Choroid plexus epithelial cell (primary cell): ENCODE results near the gene MYO5A.

Source experiments
- DNase-seq: peaks from one replicate; pipeline ENCODE4 v3.0.0-alpha.2; 2010; ENCODE audit warnings: low read depth
- H3K4me3 ChIP-seq: 2 replicates; pipeline ENCODE4 v1.5.1; 2011; ENCODE audit warnings: low read depth, mild to moderate bottlenecking, control low read depth, low read length, moderate library complexity
- CTCF ChIP-seq: conservative IDR thresholded peaks from 2 replicates; pipeline ENCODE4 v1.5.1; 2011; ENCODE audit warnings: low read depth, mild to moderate bottlenecking, control low read depth, inconsistent platforms, low read length, moderate library complexity

MYO5A gene

GRCh38 chr15:52362497-52362896 is 166.2 kb downstream of the MYO5A start:
- peak; percentile 74 for DNase-seq
- H3K4me3 ChIP-seq = no peak overlapping the region
- TF ChIP-seq CTCF = no peak

GRCh38 chr15:52361975-52362494 is 166.6 kb downstream of the MYO5A start:
- no peak for DNase-seq
- no peak overlapping the region for H3K4me3 ChIP-seq
- no peak for TF ChIP-seq CTCF

GRCh38 chr15:52361494-52361893 is 167.2 kb downstream of the MYO5A start:
- no peak for DNase-seq
- TF ChIP-seq CTCF = no peak
- no peak overlapping the region for H3K4me3 ChIP-seq

- no peak for DNase-seq
- no peak for TF ChIP-seq CTCF
- H3K4me3 ChIP-seq = no peak overlapping the region
These were observed 168.2 kb downstream of the MYO5A start for GRCh38 chr15:52360229-52361203.

GRCh38 chr15:52359722-52360121 is 169.0 kb downstream of the MYO5A start:
- TF ChIP-seq CTCF = no peak
- H3K4me3 ChIP-seq = no peak overlapping the region
- DNase-seq = no peak

- H3K4me3 ChIP-seq = no peak overlapping the region
- no peak for DNase-seq
- TF ChIP-seq CTCF = no peak
These were observed 170.7 kb downstream of the MYO5A start for GRCh38 chr15:52357949-52358348.
